Measurements from ENCODE around the gene GRIP1. TPM values are rescaled to one million over a fixed set of nuclear protein-coding genes. Genes with fewer than 3 reads are reported as not detected.

GRIP1 gene
- total RNA-seq, 1 experiment from 2014 or later, result 22.5 TPM

DNA sequence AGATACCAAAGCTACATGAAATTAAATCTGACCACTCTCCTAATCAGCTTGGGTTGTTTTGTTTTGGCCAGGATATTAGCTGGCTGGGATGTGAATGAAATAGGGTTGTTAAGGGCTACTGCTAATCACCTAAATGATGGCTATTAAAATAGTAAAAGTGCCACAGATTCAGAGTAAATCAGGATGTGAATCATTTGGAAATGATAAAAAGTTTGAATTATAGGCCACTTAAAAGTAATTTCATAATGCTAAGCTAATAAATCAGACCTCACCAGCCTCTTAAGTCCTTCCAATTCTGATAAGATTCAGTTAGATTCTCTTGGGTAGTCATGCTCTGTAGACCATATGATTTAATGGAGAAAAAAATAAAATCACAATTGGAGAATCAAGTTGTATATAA lies 364.6 kb downstream of the GRIP1 start (continued):
- TF ChIP-seq, protein P1, sequence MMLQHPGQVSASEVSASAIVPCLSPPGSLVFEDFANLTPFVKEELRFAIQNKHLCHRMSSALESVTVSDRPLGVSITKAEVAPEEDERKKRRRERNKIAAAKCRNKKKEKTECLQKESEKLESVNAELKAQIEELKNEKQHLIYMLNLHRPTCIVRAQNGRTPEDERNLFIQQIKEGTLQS (CRISPR knock-in tag; conservative IDR thresholded peaks at IDR 0.05), result no peak
- no peak for TF ChIP-seq ZNF423 (CRISPR knock-in tag; IDR thresholded peaks at IDR 0.05)

DNA sequence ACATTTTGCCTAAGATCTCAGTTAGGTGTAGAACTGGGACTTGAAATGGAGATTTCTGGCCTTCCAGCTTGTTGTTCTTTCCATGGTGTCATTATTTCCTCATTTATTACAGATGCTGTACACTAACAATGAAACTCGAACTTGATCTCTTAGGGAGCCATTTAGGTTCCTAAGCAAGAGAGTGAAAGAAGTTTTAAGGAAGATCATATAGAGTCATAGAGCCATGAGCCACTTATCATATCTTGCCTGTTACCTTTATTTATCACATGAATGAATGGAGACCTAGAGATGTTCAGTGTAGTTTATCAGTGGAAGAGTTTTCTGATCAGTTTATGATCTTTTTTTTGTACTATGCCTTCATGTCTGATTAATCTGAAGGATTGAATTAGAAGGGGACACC lies 366.7 kb downstream of the GRIP1 start:
- H3K27ac Mint-ChIP-seq, result no peak overlapping the region
- no peaks in the 10 kb centered on the region for H3K9me3 Mint-ChIP-seq
- peaks cover 19% of the 10 kb centered on the region for H3K36me3 Mint-ChIP-seq
- CTCF ChIA-PET, result no interaction called here
- no peaks in the 10 kb centered on the region for H3K27me3 Mint-ChIP-seq (ENCODE audit: low read depth)
- ATAC-seq (no peak), DNase-seq (ENCODE audit: low spot score) (no peak)
- no peak overlapping the region for H3K4me3 Mint-ChIP-seq
- TF ChIP-seq, protein P2, sequence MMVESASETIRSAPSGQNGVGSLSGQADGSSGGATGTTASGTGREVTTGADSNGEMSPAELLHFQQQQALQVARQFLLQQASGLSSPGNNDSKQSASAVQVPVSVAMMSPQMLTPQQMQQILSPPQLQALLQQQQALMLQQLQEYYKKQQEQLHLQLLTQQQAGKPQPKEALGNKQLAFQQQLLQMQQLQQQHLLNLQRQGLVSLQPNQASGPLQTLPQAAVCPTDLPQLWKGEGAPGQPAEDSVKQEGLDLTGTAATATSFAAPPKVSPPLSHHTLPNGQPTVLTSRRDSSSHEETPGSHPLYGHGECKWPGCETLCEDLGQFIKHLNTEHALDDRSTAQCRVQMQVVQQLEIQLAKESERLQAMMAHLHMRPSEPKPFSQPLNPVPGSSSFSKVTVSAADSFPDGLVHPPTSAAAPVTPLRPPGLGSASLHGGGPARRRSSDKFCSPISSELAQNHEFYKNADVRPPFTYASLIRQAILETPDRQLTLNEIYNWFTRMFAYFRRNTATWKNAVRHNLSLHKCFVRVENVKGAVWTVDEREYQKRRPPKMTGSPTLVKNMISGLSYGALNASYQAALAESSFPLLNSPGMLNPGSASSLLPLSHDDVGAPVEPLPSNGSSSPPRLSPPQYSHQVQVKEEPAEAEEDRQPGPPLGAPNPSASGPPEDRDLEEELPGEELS (CRISPR knock-in tag; IDR thresholded peaks at IDR 0.05), result no peak
- TF ChIP-seq CREB1 (CRISPR knock-in tag; IDR thresholded peaks at IDR 0.05) (no peak), FOXP1 (CRISPR knock-in tag; IDR thresholded peaks at IDR 0.05; ENCODE audit: borderline replicate concordance) (no peak), ZNF232 (CRISPR knock-in tag; IDR thresholded peaks at IDR 0.05) (no peak)
- TF ChIP-seq, protein P3, sequence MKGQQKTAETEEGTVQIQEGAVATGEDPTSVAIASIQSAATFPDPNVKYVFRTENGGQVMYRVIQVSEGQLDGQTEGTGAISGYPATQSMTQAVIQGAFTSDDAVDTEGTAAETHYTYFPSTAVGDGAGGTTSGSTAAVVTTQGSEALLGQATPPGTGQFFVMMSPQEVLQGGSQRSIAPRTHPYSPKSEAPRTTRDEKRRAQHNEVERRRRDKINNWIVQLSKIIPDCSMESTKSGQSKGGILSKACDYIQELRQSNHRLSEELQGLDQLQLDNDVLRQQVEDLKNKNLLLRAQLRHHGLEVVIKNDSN (CRISPR knock-in tag; IDR thresholded peaks at IDR 0.05), result no peak
- TF ChIP-seq, protein P4, sequence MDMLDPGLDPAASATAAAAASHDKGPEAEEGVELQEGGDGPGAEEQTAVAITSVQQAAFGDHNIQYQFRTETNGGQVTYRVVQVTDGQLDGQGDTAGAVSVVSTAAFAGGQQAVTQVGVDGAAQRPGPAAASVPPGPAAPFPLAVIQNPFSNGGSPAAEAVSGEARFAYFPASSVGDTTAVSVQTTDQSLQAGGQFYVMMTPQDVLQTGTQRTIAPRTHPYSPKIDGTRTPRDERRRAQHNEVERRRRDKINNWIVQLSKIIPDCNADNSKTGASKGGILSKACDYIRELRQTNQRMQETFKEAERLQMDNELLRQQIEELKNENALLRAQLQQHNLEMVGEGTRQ (CRISPR knock-in tag; IDR thresholded peaks at IDR 0.05), result no peak
- TF ChIP-seq, protein P5, sequence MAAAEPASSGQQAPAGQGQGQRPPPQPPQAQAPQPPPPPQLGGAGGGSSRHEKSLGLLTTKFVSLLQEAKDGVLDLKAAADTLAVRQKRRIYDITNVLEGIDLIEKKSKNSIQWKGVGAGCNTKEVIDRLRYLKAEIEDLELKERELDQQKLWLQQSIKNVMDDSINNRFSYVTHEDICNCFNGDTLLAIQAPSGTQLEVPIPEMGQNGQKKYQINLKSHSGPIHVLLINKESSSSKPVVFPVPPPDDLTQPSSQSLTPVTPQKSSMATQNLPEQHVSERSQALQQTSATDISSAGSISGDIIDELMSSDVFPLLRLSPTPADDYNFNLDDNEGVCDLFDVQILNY (CRISPR knock-in tag; IDR thresholded peaks at IDR 0.05), result no peak
- no peaks in the 10 kb centered on the region for H3K4me1 Mint-ChIP-seq
- POLR2A ChIA-PET, result no interaction called here

DNA sequence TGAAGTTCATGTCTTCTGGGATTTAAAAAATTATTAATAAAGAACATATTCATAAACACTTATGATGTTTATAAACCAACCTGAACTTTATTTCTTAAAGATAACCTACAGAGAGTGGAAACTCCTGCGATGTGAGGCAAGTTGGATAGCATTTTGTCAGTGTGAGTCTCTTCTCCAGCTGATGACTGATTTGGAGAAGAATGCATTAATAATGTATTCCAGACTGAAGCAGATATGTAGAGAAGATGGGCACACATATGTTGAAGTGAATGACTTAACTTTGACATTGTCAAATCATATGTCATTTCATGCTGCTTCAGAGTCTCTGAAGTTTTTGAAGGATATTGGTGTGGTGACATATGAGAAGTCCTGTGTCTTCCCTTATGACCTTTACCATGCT lies 369.3 kb downstream of the GRIP1 start:
- CTCF ChIA-PET, result no interaction called here
- Mint-ChIP-seq H3K27ac (no peak overlapping the region), H3K4me1 (peaks cover 2% of the 10 kb centered on the region; the same call in 1 of the 2 replicates), H3K27me3 (ENCODE audit: low read depth) (no peaks in the 10 kb centered on the region), H3K36me3 (peaks cover 33% of the 10 kb centered on the region), H3K9me3 (no peaks in the 10 kb centered on the region), H3K4me3 (no peak overlapping the region)
- ATAC-seq, result no peak
- DNase-seq (ENCODE audit: low spot score), result no peak
- TF ChIP-seq, protein P6, sequence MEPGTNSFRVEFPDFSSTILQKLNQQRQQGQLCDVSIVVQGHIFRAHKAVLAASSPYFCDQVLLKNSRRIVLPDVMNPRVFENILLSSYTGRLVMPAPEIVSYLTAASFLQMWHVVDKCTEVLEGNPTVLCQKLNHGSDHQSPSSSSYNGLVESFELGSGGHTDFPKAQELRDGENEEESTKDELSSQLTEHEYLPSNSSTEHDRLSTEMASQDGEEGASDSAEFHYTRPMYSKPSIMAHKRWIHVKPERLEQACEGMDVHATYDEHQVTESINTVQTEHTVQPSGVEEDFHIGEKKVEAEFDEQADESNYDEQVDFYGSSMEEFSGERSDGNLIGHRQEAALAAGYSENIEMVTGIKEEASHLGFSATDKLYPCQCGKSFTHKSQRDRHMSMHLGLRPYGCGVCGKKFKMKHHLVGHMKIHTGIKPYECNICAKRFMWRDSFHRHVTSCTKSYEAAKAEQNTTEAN (CRISPR knock-in tag; IDR thresholded peaks at IDR 0.05), result no peak
- TF ChIP-seq, protein P7, sequence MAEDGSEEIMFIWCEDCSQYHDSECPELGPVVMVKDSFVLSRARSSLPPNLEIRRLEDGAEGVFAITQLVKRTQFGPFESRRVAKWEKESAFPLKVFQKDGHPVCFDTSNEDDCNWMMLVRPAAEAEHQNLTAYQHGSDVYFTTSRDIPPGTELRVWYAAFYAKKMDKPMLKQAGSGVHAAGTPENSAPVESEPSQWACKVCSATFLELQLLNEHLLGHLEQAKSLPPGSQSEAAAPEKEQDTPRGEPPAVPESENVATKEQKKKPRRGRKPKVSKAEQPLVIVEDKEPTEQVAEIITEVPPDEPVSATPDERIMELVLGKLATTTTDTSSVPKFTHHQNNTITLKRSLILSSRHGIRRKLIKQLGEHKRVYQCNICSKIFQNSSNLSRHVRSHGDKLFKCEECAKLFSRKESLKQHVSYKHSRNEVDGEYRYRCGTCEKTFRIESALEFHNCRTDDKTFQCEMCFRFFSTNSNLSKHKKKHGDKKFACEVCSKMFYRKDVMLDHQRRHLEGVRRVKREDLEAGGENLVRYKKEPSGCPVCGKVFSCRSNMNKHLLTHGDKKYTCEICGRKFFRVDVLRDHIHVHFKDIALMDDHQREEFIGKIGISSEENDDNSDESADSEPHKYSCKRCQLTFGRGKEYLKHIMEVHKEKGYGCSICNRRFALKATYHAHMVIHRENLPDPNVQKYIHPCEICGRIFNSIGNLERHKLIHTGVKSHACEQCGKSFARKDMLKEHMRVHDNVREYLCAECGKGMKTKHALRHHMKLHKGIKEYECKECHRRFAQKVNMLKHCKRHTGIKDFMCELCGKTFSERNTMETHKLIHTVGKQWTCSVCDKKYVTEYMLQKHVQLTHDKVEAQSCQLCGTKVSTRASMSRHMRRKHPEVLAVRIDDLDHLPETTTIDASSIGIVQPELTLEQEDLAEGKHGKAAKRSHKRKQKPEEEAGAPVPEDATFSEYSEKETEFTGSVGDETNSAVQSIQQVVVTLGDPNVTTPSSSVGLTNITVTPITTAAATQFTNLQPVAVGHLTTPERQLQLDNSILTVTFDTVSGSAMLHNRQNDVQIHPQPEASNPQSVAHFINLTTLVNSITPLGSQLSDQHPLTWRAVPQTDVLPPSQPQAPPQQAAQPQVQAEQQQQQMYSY (CRISPR knock-in tag; IDR thresholded peaks at IDR 0.05), result no peak
- TF ChIP-seq, protein P8, sequence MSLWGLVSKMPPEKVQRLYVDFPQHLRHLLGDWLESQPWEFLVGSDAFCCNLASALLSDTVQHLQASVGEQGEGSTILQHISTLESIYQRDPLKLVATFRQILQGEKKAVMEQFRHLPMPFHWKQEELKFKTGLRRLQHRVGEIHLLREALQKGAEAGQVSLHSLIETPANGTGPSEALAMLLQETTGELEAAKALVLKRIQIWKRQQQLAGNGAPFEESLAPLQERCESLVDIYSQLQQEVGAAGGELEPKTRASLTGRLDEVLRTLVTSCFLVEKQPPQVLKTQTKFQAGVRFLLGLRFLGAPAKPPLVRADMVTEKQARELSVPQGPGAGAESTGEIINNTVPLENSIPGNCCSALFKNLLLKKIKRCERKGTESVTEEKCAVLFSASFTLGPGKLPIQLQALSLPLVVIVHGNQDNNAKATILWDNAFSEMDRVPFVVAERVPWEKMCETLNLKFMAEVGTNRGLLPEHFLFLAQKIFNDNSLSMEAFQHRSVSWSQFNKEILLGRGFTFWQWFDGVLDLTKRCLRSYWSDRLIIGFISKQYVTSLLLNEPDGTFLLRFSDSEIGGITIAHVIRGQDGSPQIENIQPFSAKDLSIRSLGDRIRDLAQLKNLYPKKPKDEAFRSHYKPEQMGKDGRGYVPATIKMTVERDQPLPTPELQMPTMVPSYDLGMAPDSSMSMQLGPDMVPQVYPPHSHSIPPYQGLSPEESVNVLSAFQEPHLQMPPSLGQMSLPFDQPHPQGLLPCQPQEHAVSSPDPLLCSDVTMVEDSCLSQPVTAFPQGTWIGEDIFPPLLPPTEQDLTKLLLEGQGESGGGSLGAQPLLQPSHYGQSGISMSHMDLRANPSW (CRISPR knock-in tag; conservative IDR thresholded peaks at IDR 0.05; ENCODE audit: low read depth), result no peak
- TF ChIP-seq OVOL2 (CRISPR knock-in tag; IDR thresholded peaks at IDR 0.05; ENCODE audit: borderline replicate concordance) (no peak), SOX15 (CRISPR knock-in tag; IDR thresholded peaks at IDR 0.05) (no peak), SMAD3 (CRISPR knock-in tag; IDR thresholded peaks at IDR 0.05; ENCODE audit: borderline replicate concordance) (no peak), FOXP1 (CRISPR knock-in tag; IDR thresholded peaks at IDR 0.05; ENCODE audit: borderline replicate concordance) (no peak), GTF2I (CRISPR knock-in tag; conservative IDR thresholded peaks at IDR 0.05) (no peak), IRF2 (CRISPR knock-in tag; IDR thresholded peaks at IDR 0.05; ENCODE audit: borderline replicate concordance, low read depth) (no peak)
- TF ChIP-seq, protein P5 (CRISPR knock-in tag; IDR thresholded peaks at IDR 0.05), result no peak
- POLR2A ChIA-PET, result no interaction called here

All from WTC11 (cell line).